ENCODE data around the gene ATF4. TPM values are rescaled to one million over a fixed set of nuclear protein-coding genes. Genes with fewer than 3 reads are reported as not detected.
A peak's percentile ranks its signal among the peaks of the same experiment; 100 is the strongest.
"Not testable (repeated sequence)": the region's sequence is repeated elsewhere in the genome, so short reads cannot be mapped to it uniquely, and the experiment has no call there.

Gene ATF4
- total RNA-seq, 1 donor from 2014 or later = 508 TPM

DNA sequence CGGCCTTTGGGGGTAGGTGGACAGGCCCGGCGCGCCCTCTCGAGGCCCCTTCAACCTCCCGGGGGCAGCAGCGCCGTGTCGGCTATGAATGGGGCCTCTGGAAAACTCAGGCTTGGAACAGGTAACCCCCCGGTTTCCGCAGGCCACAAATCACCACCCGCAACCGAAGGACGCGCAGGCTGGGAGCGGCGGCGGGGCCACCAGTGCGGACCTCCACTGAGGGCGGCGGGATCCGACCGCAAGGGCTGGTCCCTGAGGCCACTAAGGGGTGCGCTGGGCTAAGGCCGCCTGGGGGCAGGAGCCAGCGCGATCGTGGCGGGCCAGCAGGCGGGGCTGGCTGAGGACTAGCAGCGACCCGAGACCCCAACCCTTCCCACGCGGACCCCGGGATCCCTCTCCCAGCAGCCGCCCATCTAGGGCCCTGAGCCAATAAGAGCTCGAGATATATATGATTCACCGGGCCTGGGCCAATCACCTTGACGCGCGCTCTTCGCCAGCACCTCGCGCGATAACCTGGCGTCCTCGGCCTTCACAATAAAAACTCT is 609 bp upstream of the ATF4 start:
- peak overlapping the region; percentile 95 for H2AFZ ChIP-seq (ENCODE audit: low read depth, low read length)

DNA sequence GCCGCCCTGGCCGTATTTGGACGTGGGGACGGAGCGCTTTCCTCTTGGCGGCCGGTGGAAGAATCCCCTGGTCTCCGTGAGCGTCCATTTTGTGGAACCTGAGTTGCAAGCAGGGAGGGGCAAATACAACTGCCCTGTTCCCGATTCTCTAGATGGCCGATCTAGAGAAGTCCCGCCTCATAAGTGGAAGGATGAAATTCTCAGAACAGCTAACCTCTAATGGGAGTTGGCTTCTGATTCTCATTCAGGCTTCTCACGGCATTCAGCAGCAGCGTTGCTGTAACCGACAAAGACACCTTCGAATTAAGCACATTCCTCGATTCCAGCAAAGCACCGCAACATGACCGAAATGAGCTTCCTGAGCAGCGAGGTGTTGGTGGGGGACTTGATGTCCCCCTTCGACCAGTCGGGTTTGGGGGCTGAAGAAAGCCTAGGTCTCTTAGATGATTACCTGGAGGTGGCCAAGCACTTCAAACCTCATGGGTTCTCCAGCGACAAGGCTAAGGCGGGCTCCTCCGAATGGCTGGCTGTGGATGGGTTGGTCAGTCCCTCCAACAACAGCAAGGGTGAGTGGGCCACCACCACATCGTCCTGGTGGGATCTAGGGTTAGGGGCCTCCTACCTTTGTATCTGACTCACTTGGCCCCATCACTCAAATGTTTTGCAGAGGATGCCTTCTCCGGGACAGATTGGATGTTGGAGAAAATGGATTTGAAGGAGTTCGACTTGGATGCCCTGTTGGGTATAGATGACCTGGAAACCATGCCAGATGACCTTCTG is 934 bp downstream of the ATF4 start:
- H3K4me3 ChIP-seq (ENCODE audit: insufficient read depth, low read depth, low read length) = peak overlapping the region; percentile 99
- H3K9me3 Mint-ChIP-seq (ENCODE audit: unreplicated experiment); FAIRE-seq; H3K27me3 ChIP-seq (ENCODE audit: insufficient read depth, low read length); H3K9me3 ChIP-seq (ENCODE audit: insufficient read depth, low read depth, low read length); H3K27me3 Mint-ChIP-seq (ENCODE audit: low read depth, unreplicated experiment); H2AFZ ChIP-seq (ENCODE audit: low read depth, low read length): not testable (repeated sequence)
- peaks cover 55% of the 10 kb centered on the region for H4K20me1 ChIP-seq (ENCODE audit: insufficient read depth, low read length)
- peak overlapping the region; percentile 97 for H3K9ac ChIP-seq (ENCODE audit: low read length)
- peaks cover 15% of the 10 kb centered on the region for H3K4me1 ChIP-seq (ENCODE audit: insufficient read depth, low read length)
- H3K27ac Mint-ChIP-seq (ENCODE audit: unreplicated experiment) = peak overlapping the region; percentile 100
- peaks cover 25% of the 10 kb centered on the region for H3K4me1 Mint-ChIP-seq (ENCODE audit: low read depth, unreplicated experiment)
- H3K79me2 ChIP-seq (ENCODE audit: insufficient read depth, low read length) = peaks cover 73% of the 10 kb centered on the region
- H3K36me3 Mint-ChIP-seq (ENCODE audit: low read depth, unreplicated experiment) = peaks cover 36% of the 10 kb centered on the region
- peak; percentile 52 for DNase-seq (ENCODE audit: low read depth)
- peak overlapping the region; percentile 93 for H3K4me3 Mint-ChIP-seq (ENCODE audit: unreplicated experiment)
- H3K4me2 ChIP-seq (ENCODE audit: low read length) = peak overlapping the region; percentile 93
- peaks cover 25% of the 10 kb centered on the region for H3K36me3 ChIP-seq (ENCODE audit: insufficient read depth, low read length)
- H3K27ac ChIP-seq (ENCODE audit: low read depth, low read length) = peak overlapping the region; percentile 98

More for the DNA sequence above, 609 bp upstream of the ATF4 start:
- Histone ChIP-seq H3K36me3 (ENCODE audit: insufficient read depth, low read length) (peaks cover 32% of the 10 kb centered on the region), H4K20me1 (ENCODE audit: insufficient read depth, low read length) (peaks cover 54% of the 10 kb centered on the region), H3K4me1 (ENCODE audit: insufficient read depth, low read length) (peaks cover 24% of the 10 kb centered on the region), H3K9ac (ENCODE audit: low read length) (peak overlapping the region; percentile 97), H3K4me2 (ENCODE audit: low read length) (peak overlapping the region; percentile 93), H3K27me3 (ENCODE audit: insufficient read depth, low read length) (no peaks in the 10 kb centered on the region), H3K79me2 (ENCODE audit: insufficient read depth, low read length) (peaks cover 86% of the 10 kb centered on the region), H3K9me3 (ENCODE audit: insufficient read depth, low read depth, low read length) (no peaks in the 10 kb centered on the region), H3K27ac (ENCODE audit: low read depth, low read length) (peak overlapping the region; percentile 98), H3K4me3 (ENCODE audit: insufficient read depth, low read depth, low read length) (peak overlapping the region; percentile 99)
- Mint-ChIP-seq H3K4me1 (ENCODE audit: low read depth, unreplicated experiment) (peaks cover 22% of the 10 kb centered on the region), H3K27me3 (ENCODE audit: low read depth, unreplicated experiment) (no peaks in the 10 kb centered on the region), H3K4me3 (ENCODE audit: unreplicated experiment) (peak overlapping the region; percentile 93), H3K27ac (ENCODE audit: unreplicated experiment) (peak overlapping the region; percentile 100), H3K9me3 (ENCODE audit: unreplicated experiment) (no peaks in the 10 kb centered on the region), H3K36me3 (ENCODE audit: low read depth, unreplicated experiment) (peaks cover 30% of the 10 kb centered on the region)
- TF ChIP-seq, protein P1, sequence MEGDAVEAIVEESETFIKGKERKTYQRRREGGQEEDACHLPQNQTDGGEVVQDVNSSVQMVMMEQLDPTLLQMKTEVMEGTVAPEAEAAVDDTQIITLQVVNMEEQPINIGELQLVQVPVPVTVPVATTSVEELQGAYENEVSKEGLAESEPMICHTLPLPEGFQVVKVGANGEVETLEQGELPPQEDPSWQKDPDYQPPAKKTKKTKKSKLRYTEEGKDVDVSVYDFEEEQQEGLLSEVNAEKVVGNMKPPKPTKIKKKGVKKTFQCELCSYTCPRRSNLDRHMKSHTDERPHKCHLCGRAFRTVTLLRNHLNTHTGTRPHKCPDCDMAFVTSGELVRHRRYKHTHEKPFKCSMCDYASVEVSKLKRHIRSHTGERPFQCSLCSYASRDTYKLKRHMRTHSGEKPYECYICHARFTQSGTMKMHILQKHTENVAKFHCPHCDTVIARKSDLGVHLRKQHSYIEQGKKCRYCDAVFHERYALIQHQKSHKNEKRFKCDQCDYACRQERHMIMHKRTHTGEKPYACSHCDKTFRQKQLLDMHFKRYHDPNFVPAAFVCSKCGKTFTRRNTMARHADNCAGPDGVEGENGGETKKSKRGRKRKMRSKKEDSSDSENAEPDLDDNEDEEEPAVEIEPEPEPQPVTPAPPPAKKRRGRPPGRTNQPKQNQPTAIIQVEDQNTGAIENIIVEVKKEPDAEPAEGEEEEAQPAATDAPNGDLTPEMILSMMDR (IDR thresholded peaks at IDR 0.05; ENCODE audit: insufficient read depth, low read depth, low read length) = no peak
- no peak for TF ChIP-seq EZH2 (IDR thresholded peaks at IDR 0.05; ENCODE audit: insufficient read depth, low read length)
- peak; percentile 99 for DNase-seq (ENCODE audit: low read depth)
- peak; percentile 56 for FAIRE-seq

DNA sequence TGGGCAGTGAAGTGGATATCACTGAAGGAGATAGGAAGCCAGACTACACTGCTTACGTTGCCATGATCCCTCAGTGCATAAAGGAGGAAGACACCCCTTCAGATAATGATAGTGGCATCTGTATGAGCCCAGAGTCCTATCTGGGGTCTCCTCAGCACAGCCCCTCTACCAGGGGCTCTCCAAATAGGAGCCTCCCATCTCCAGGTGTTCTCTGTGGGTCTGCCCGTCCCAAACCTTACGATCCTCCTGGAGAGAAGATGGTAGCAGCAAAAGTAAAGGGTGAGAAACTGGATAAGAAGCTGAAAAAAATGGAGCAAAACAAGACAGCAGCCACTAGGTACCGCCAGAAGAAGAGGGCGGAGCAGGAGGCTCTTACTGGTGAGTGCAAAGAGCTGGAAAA is 1.7 kb downstream of the ATF4 start:
- not testable (repeated sequence) for H3K9me3 ChIP-seq (ENCODE audit: insufficient read depth, low read depth, low read length); H2AFZ ChIP-seq (ENCODE audit: low read depth, low read length); H3K27ac ChIP-seq (ENCODE audit: low read depth, low read length); H3K9me3 Mint-ChIP-seq (ENCODE audit: unreplicated experiment); H3K27me3 Mint-ChIP-seq (ENCODE audit: low read depth, unreplicated experiment); DNase-seq (ENCODE audit: low read depth); FAIRE-seq; H3K27me3 ChIP-seq (ENCODE audit: insufficient read depth, low read length)
- Histone ChIP-seq H3K4me2 (ENCODE audit: low read length) (peak overlapping the region; percentile 93), H3K4me3 (ENCODE audit: insufficient read depth, low read depth, low read length) (peak overlapping the region; percentile 99), H3K4me1 (ENCODE audit: insufficient read depth, low read length) (peaks cover 15% of the 10 kb centered on the region), H3K36me3 (ENCODE audit: insufficient read depth, low read length) (peaks cover 25% of the 10 kb centered on the region), H4K20me1 (ENCODE audit: insufficient read depth, low read length) (peaks cover 62% of the 10 kb centered on the region), H3K9ac (ENCODE audit: low read length) (peak overlapping the region; percentile 97), H3K79me2 (ENCODE audit: insufficient read depth, low read length) (peaks cover 71% of the 10 kb centered on the region)
- H3K4me1 Mint-ChIP-seq (ENCODE audit: low read depth, unreplicated experiment) = peaks cover 25% of the 10 kb centered on the region
- peak overlapping the region; percentile 93 for H3K4me3 Mint-ChIP-seq (ENCODE audit: unreplicated experiment)
- peak overlapping the region; percentile 100 for H3K27ac Mint-ChIP-seq (ENCODE audit: unreplicated experiment)
- peaks cover 35% of the 10 kb centered on the region for H3K36me3 Mint-ChIP-seq (ENCODE audit: low read depth, unreplicated experiment)
